Measurements from ENCODE around the gene SPTB. TPM values are rescaled to one million over a fixed set of nuclear protein-coding genes. Genes with fewer than 3 reads are reported as not detected.

The SPTB gene
- total RNA-seq, 4 donors from 2014 or later = 1.1 to 3.5 (median 1.4) TPM

DNA sequence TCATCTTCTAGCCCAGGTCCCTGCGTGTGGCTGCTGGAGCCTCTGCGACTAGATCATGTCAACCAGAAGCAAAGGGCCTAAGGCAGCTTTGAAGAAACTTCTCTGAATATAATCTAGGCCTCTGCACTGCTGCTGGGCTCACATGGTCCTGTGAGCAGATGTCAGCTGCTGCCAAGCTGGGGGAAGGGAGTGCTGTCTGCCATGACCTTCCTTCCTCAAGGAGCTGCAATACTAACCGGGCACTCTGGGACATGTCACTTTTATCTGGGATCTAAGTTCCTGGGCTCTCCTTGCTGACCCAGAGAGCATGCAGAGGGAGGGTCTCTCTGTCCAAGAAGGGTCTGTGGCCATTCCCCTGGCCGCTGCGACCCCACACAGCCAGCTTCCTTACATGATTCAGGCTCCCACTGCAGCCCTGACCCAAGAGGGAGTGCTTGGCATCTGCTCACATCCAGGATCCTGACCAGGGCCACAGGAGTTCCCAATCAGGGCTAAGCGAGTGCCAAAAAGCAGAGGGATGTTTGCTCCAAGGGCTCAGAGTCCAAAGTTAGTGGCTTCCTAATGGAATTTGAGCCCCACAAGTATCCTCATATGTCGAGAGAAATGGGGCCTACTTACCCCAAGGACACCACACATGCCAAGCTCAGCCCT, 101.5 kb downstream of the SPTB start:
- ATAC-seq (ENCODE audit: low FRiP score) = no peak
- TF ChIP-seq, protein P1, sequence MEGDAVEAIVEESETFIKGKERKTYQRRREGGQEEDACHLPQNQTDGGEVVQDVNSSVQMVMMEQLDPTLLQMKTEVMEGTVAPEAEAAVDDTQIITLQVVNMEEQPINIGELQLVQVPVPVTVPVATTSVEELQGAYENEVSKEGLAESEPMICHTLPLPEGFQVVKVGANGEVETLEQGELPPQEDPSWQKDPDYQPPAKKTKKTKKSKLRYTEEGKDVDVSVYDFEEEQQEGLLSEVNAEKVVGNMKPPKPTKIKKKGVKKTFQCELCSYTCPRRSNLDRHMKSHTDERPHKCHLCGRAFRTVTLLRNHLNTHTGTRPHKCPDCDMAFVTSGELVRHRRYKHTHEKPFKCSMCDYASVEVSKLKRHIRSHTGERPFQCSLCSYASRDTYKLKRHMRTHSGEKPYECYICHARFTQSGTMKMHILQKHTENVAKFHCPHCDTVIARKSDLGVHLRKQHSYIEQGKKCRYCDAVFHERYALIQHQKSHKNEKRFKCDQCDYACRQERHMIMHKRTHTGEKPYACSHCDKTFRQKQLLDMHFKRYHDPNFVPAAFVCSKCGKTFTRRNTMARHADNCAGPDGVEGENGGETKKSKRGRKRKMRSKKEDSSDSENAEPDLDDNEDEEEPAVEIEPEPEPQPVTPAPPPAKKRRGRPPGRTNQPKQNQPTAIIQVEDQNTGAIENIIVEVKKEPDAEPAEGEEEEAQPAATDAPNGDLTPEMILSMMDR (IDR thresholded peaks at IDR 0.05) = no peak
- DNase-seq (ENCODE audit: low spot score) = no peak

DNA sequence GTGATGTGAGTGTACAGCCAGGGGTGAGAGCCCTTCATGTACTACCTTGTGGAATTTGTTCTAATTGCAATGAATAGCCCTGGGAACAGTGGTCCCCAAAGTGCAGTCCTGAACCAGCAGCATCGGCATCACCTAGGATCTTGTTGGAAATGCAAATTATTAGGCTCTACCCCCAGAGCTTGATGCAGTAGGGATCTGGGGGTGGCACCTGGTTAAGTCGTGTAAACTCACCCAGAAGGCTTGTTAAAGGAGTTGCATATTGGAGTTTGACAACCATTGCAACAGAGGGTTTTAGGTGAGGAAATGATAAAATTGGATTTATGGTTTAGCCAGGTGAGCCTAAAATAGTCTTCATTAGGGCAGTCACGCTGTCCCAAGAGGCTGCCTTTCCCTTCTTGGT, 102.2 kb downstream of the SPTB start:
- TF ChIP-seq, protein P1 (IDR thresholded peaks at IDR 0.05) = no peak
- ATAC-seq (ENCODE audit: low FRiP score) (no peak), DNase-seq (ENCODE audit: low spot score) (no peak)

DNA sequence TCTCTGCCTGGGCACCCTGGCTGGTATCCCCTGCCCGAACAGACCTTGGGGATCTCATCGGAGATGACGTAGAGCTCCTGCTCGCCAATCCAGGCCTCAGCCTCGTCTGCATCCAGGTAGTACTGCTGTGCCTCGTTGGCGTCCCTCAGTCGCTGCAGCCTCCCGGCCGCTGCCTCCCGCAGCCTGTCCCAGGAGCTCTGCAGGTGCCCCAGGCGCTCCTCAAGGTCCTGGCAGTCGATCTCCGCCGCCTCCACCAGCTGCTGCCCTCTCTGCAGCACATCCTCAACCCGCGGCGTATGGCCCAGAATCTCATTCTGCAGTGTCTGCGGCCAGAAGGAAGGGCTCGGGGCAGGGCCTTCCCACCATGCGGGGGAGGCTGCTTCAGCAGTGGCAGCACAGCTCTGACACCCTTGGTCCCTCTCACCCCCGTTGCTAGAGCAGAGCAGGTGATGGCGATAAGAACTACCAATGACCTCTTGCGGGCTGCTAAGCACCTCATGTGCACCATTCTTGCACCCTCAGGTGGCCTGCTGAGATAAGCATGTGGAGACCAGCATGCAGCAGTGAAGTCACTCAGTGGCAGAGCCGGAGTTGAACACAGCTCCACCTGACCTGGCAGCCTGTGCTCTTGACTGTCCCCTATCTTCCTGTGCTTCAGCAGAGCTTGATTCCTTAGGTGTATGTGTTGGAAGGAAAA, 104.5 kb downstream of the SPTB start:
- DNase-seq (ENCODE audit: low spot score) (no peak), ATAC-seq (ENCODE audit: low FRiP score) (no peak)
- TF ChIP-seq, protein P1 (IDR thresholded peaks at IDR 0.05) = no peak

- ATAC-seq (ENCODE audit: low FRiP score) (no peak), DNase-seq (ENCODE audit: low spot score) (no peak)
- TF ChIP-seq, protein P1 (IDR thresholded peaks at IDR 0.05) = no peak
These were observed 105.4 kb downstream of the SPTB start for GRCh38 chr14:64774272-64774671.

DNA sequence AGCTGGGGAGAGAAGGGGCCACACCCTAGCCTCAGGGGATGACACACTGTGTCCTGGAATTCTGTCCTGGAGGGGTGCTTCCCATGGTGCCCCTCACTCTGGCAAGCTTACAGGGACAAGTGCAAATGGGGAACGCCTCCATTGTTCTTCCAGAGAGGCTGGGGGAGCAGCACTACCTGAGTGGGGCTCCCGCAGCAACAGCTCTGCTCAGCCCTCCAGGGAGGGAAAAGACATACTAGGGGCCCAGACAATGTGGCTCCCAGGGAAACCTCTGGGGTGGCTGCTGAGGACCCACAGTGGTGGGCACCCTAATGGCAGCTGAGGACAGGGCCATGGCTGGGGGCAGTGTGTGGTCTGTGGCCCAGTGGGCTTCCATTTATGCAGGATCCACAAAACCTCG, 106.1 kb downstream of the SPTB start:
- TF ChIP-seq, protein P1 (IDR thresholded peaks at IDR 0.05) = no peak
- ATAC-seq (ENCODE audit: low FRiP score) = no peak
- no peak for DNase-seq (ENCODE audit: low spot score)

GRCh38 chr14:64773046-64773445, 106.7 kb downstream of the SPTB start:
- ATAC-seq (ENCODE audit: low FRiP score) (no peak), DNase-seq (ENCODE audit: low spot score) (no peak)
- TF ChIP-seq, protein P1 (IDR thresholded peaks at IDR 0.05) = no peak

Measured in omental fat pad (tissue), 4 donors.